Neuronal stem cell (in vitro differentiated cells): Measurements from ENCODE around the gene PCDHGB1.

Experiments
- DNase-seq: peaks from one replicate; pipeline ENCODE4 v3.0.0-alpha.2; 2013; ENCODE audit warnings: low spot score
- H2AFZ ChIP-seq: one replicate; pipeline ENCODE4 v1.6.1; 2013; ENCODE audit warnings: mild to moderate bottlenecking, low read length, inconsistent platforms
- H2AK5ac ChIP-seq: 2 replicates; pipeline ENCODE4 v1.6.1; 2013; ENCODE audit warnings: low read depth, mild to moderate bottlenecking, inconsistent platforms, low read length, moderate library complexity, mixed read lengths
- H2BK120ac ChIP-seq: 2 replicates; pipeline ENCODE4 v1.6.1; 2013; ENCODE audit warnings: low read depth, mild to moderate bottlenecking, inconsistent platforms, low read length, moderate library complexity, mixed read lengths
- H2BK12ac ChIP-seq: one replicate; pipeline ENCODE4 v1.6.1; 2013; ENCODE audit warnings: low read length, inconsistent platforms
- H2BK15ac ChIP-seq: 2 replicates; pipeline ENCODE4 v1.6.1; 2013; ENCODE audit warnings: mild to moderate bottlenecking, low read length, inconsistent platforms, mixed read lengths
- H2BK5ac ChIP-seq: one replicate; pipeline ENCODE4 v1.6.1; 2013; ENCODE audit warnings: inconsistent platforms, mild to moderate bottlenecking, low read length, moderate library complexity
- H3K14ac ChIP-seq: one replicate; pipeline ENCODE4 v1.6.1; 2013; ENCODE audit warnings: low read length, inconsistent platforms
- H3K18ac ChIP-seq: 2 replicates; pipeline ENCODE4 v1.6.1; 2013; ENCODE audit warnings: low read length, inconsistent platforms
- H3K23ac ChIP-seq: 2 replicates; pipeline ENCODE4 v1.6.1; 2013; ENCODE audit warnings: low read depth, mild to moderate bottlenecking, mixed read lengths, low read length, inconsistent platforms; ENCODE audit not compliant: poor library complexity
- H3K27ac ChIP-seq: replicated peaks from 3 replicates; pipeline ENCODE4 v1.5.1; 2013; ENCODE audit warnings: low read length, inconsistent platforms
- H3K27me3 ChIP-seq, 3 experiments: 2 replicates each; pipeline ENCODE4 v1.6.1; 2013; ENCODE audit warnings: low read length in 3 of 3, mild to moderate bottlenecking in 2 of 3, inconsistent platforms in 1 of 3, low read depth in 1 of 3, mixed read lengths in 1 of 3, moderate library complexity in 1 of 3; ENCODE audit not compliant: control insufficient read depth in 3 of 3, insufficient read depth in 3 of 3
- H3K36me3 ChIP-seq, 2 donors: replicated peaks in 1 of 2; 2 replicates each; pipeline ENCODE4 v1.6.1; 2013; ENCODE audit warnings: low read length in 2 of 2; ENCODE audit not compliant: control insufficient read depth in 2 of 2, insufficient read depth in 2 of 2
- H3K4ac ChIP-seq: 2 replicates; pipeline ENCODE4 v1.6.1; 2013; ENCODE audit warnings: inconsistent platforms, mild to moderate bottlenecking, low read length, moderate library complexity
- H3K4me1 ChIP-seq, 2 donors: 1 replicate in 1 of 2; 2 replicates in 1 of 2; pipeline ENCODE4 v1.6.1; 2013; ENCODE audit warnings: low read length in 2 of 2, low read depth in 1 of 2; ENCODE audit not compliant: control insufficient read depth in 2 of 2, insufficient read depth in 1 of 2
- H3K4me2 ChIP-seq: one replicate; pipeline ENCODE4 v1.6.1; 2013; ENCODE audit warnings: mild to moderate bottlenecking, low read length, inconsistent platforms; ENCODE audit not compliant: insufficient read depth, poor library complexity, severe bottlenecking
- H3K4me3 ChIP-seq, 2 donors: 2 replicates each; pipeline ENCODE4 v1.5.1; 2013; ENCODE audit warnings: low read length in 2 of 2, mild to moderate bottlenecking in 2 of 2, inconsistent platforms in 1 of 2, moderate library complexity in 1 of 2
- H3K79me1 ChIP-seq: one replicate; pipeline ENCODE4 v1.6.1; 2013; ENCODE audit warnings: low read depth, mild to moderate bottlenecking, inconsistent platforms, low read length, moderate library complexity
- H3K9ac ChIP-seq: one replicate; pipeline ENCODE4 v1.6.1; 2013; ENCODE audit warnings: mild to moderate bottlenecking, low read depth, low read length, inconsistent platforms; ENCODE audit not compliant: poor library complexity
- H3K9me3 ChIP-seq, 2 donors: replicated peaks in 1 of 2; 2 replicates each; pipeline versions ENCODE3 to v1.6.1; 2013; ENCODE audit warnings: low read length in 2 of 2, mild to moderate bottlenecking in 2 of 2, inconsistent platforms in 1 of 2, low read depth in 1 of 2, mixed read lengths in 1 of 2, moderate library complexity in 1 of 2; ENCODE audit not compliant: control insufficient read depth in 2 of 2, insufficient read depth in 1 of 2
- H4K8ac ChIP-seq: one replicate; pipeline ENCODE4 v1.6.1; 2013; ENCODE audit warnings: low read depth, mild to moderate bottlenecking, inconsistent platforms, low read length, moderate library complexity
- H4K91ac ChIP-seq: one replicate; pipeline ENCODE4 v1.6.1; 2013; ENCODE audit warnings: low read length, low read depth, mild to moderate bottlenecking, inconsistent platforms; ENCODE audit not compliant: poor library complexity
- whole genome bisulfite sequencing, 2 donors: extraction: QIAGEN DNeasy Blood & Tissue Kit; methylation state at CpG; one replicate each; pipeline ENCODE4 v1.1.7; 2013; ENCODE audit warnings: missing lambda C conversion rate in 2 of 2, mixed read lengths in 1 of 2; ENCODE audit not compliant: insufficient read length in 2 of 2, insufficient replicate concordance in 1 of 2; ENCODE audit errors: extremely low coverage in 2 of 2; 5-methylcytosine and 5-hydroxymethylcytosine counted together

The PCDHGB1 gene

DNA sequence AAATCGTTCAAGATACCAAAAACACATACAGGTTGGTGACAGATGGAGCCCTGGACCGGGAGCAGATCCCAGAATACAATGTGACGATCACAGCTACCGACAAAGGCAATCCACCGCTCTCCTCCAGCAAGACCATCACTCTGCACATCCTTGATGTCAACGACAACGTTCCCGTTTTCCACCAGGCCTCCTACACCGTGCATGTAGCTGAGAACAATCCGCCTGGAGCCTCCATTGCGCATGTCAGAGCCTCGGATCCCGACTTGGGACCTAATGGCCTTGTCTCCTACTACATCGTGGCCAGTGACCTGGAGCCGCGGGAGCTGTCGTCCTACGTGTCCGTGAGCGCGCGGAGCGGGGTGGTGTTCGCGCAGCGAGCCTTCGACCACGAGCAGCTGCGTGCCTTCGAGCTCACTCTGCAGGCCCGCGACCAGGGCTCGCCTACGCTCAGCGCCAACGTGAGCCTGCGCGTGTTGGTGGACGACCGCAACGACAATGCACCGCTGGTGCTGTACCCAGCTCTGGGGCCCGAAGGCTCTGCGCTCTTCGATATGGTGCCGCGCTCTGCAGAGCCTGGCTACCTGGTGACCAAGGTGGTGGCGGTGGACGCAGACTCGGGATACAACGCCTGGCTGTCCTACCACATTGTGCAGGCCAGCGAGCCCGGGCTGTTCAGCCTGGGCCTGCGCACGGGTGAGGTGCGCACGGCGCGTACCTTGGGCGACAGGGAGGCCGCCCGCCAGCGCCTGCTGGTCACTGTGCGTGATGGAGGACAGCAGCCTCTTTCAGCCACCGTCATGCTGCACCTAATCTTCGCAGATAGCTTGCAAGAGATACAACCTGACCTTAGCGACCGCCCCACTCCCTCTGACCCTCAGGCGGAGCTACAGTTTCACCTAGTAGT lies 21.9 kb downstream of the PCDHGB1 start:
- DNase-seq = no peak
- Histone ChIP-seq H3K4me3 (peak overlapping the region in 1 of 2 donors; percentile 12), H3K9ac (no peak overlapping the region), H2AK5ac (no peak overlapping the region), H2AFZ (no peak overlapping the region), H2BK15ac (no peak overlapping the region), H3K4me2 (no peak overlapping the region), H3K79me1 (no peaks in the 10 kb centered on the region), H2BK5ac (no peak overlapping the region), H2BK12ac (no peak overlapping the region), H3K9me3 (peaks cover 36 to 42% of the 10 kb centered on the region in 2 donors), H3K36me3 (peaks cover 0 to 1% of the 10 kb centered on the region in 2 donors), H4K8ac (peak overlapping the region; percentile 65), H3K23ac (peak overlapping the region; percentile 75), H3K18ac (no peak overlapping the region), H3K27ac (no peak overlapping the region), H3K4ac (peak overlapping the region; percentile 76), H3K4me1 (no peaks in the 10 kb centered on the region), H4K91ac (no peak overlapping the region), H3K14ac (peak overlapping the region; percentile 56), H3K27me3 (no peaks in the 10 kb centered on the region), H2BK120ac (no peak overlapping the region)
- no CpG with 5 or more reads among the region's 69 CpGs for WGBS, 2 donors

DNA sequence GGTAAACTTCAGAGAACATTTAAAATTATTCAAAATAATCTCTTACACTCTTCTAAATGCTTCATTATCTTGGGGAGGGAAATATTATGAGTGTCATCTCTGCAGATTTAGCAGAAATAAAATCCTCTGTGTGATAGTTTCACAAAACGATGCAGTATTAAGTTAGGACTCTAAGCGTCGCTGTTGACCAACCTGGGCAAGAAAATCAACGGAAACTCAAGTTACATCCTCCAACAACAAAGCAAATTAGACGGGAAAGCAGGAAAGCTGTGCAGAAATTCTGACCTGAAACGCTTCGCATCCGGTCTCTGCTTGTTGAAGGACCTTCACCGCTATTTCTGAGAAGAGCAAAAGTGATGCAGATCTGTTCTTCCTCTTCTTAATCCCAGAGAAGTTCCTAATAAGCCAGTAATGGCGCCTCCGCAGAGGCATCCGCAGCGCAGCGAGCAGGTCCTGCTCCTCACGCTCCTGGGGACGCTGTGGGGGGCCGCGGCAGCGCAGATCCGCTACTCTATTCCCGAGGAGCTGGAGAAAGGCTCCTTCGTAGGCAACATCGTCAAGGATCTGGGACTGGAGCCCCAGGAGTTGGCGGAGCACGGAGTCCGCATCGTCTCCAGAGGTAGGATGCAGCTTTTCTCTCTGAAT lies 23.9 kb downstream of the PCDHGB1 start, which contains the start of gene PCDHGA6:
Gene PCDHGA6, plus strand, starts transcription at position 219 of the 645 bp plus-strand sequence. Its CDS starts 193 bp downstream, at position 412.
- Histone ChIP-seq H3K27ac (no peak within 1 kb of the TSS), H3K36me3 (peaks cover 0 to 1% of the 10 kb centered on the region in 2 donors), H2BK12ac (no peak within 1 kb of the TSS), H4K91ac (no peak within 1 kb of the TSS), H3K4ac (no peak within 1 kb of the TSS), H3K9me3 (peaks cover 39 to 42% of the 10 kb centered on the region in 2 donors), H4K8ac (no peak within 1 kb of the TSS), H3K23ac (no peak within 1 kb of the TSS), H3K4me3 (no peak within 1 kb of the TSS), H2AFZ (no peak within 1 kb of the TSS), H2BK120ac (no peak within 1 kb of the TSS), H3K79me1 (no peaks in the 10 kb centered on the region), H3K14ac (peak within 1 kb of the TSS; percentile 21), H3K9ac (no peak within 1 kb of the TSS), H3K27me3 (no peaks in the 10 kb centered on the region), H3K4me2 (no peak within 1 kb of the TSS), H3K4me1 (no peaks in the 10 kb centered on the region), H3K18ac (no peak within 1 kb of the TSS), H2AK5ac (no peak within 1 kb of the TSS), H2BK15ac (no peak within 1 kb of the TSS), H2BK5ac (no peak within 1 kb of the TSS)
- WGBS, 2 donors = no CpG with 5 or more reads among the region's 27 CpGs
- no peak for DNase-seq

DNA sequence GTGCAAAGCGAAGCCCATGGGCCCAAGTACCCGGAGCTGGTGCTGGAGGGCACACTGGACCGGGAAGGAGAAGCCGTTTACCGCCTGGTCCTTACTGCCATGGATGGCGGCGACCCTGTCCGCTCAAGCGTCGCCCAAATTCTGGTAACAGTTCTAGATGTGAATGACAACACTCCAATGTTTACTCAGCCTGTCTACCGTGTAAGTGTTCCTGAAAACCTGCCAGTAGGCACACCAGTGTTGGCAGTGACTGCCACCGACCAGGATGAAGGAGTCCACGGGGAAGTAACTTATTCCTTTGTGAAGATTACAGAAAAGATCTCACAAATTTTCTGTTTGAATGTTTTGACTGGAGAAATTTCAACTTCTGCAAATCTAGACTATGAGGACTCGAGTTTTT lies 24.7 kb downstream of the PCDHGB1 start:
- H3K36me3 ChIP-seq = peaks cover 0 to 1% of the 10 kb centered on the region in 2 donors
- no peak overlapping the region for H3K23ac ChIP-seq
- no peak overlapping the region for H4K8ac ChIP-seq
- H3K9me3 ChIP-seq = peaks cover 39 to 42% of the 10 kb centered on the region in 2 donors
- no peaks in the 10 kb centered on the region for H3K27me3 ChIP-seq
- no peak overlapping the region for H3K4me3 ChIP-seq
- H3K18ac ChIP-seq = no peak overlapping the region
- H3K4me1 ChIP-seq = no peaks in the 10 kb centered on the region
- H3K79me1 ChIP-seq = no peaks in the 10 kb centered on the region
- H2AK5ac ChIP-seq = no peak overlapping the region
- WGBS, 2 donors = no CpG with 5 or more reads among the region's 14 CpGs
- H3K9ac ChIP-seq = no peak overlapping the region
- H3K4me2 ChIP-seq = no peak overlapping the region
- no peak overlapping the region for H2BK12ac ChIP-seq
- DNase-seq = no peak
- H2BK120ac ChIP-seq = no peak overlapping the region
- no peak overlapping the region for H3K4ac ChIP-seq
- no peak overlapping the region for H2AFZ ChIP-seq
- H4K91ac ChIP-seq = no peak overlapping the region
- no peak overlapping the region for H3K27ac ChIP-seq
- H3K14ac ChIP-seq = no peak overlapping the region
- no peak overlapping the region for H2BK15ac ChIP-seq
- no peak overlapping the region for H2BK5ac ChIP-seq
